Measurements from ENCODE around the gene ZNF141.
"Not testable (repeated sequence)": the region's sequence is repeated elsewhere in the genome, so short reads cannot be mapped to it uniquely, and the experiment has no call there.

The ZNF141 gene

GRCh38 chr4:385934-386707 is 48.5 kb downstream of the ZNF141 start:
- no peak for DNase-seq

GRCh38 chr4:386708-387105 is 49.1 kb downstream of the ZNF141 start:
- no peak for DNase-seq

- no peak for DNase-seq
Measured at GRCh38 chr4:404006-404405, 66.4 kb downstream of the ZNF141 start.

GRCh38 chr4:408321-408720 is 70.7 kb downstream of the ZNF141 start:
- not testable (repeated sequence) for DNase-seq

- no peak for DNase-seq
Measured at GRCh38 chr4:422587-422986, 85.0 kb downstream of the ZNF141 start.

All from C1 segment of cervical spinal cord (tissue), 14 donors.